Measurements from ENCODE around the gene ZNF625.
"Not testable (repeated sequence)": the region's sequence is repeated elsewhere in the genome, so short reads cannot be mapped to it uniquely, and the experiment has no call there.

ZNF625 gene

DNA sequence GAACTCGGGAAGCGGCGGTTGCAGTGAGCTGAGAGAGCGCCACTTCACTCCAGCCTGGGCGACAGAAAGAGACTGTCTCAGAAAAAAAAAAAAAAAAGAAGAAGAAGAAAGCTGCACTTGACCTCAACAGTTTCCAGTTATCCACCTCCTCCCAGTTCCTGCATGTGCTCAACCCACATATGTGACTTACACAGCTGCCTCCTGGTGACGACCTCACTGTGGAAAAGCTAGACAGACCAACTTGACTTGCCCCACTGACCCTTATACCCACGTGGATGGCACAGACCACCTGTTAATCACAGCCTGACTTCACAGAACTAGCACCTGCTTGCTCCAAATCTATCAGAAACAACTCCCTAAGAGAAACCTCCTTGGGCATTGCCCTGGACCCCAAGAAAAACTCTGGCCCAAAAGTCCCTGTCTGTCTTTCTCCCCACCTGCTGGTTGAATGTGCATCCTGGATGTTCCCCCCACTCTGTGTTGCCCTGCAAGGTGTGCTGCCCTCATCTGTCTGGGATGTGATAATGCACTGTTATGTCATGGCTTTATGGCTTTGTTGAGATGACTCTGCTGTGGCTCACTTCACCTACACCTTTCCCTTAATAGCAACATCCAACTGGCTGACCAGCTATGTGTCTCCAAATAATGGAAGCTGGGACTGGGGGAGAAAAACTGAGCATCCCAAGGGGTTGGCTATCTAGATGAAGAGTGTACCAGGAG lies 19.2 kb downstream of the ZNF625 start:
- peak; percentile 13 to 24 (median 23) for DNase-seq

DNA sequence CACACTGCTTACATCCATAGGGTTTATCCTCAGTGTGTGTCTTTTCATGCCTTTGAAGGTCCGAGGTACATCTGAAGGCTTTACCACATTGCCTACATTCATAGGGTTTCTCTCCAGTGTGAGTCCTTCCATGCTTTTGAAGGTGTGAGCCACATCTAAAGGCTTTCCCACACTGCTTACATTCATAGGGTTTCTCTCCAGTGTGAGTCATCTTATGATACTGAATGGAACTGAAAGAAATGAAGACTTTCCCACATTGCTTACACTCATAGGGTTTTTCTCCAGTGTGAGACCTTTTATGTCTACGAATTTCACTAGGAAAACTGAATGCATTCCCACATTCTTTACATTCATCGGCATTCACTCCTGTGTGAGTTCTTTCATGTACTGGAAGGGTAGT lies 23.5 kb downstream of the ZNF625 start:
- DNase-seq = no peak

DNA sequence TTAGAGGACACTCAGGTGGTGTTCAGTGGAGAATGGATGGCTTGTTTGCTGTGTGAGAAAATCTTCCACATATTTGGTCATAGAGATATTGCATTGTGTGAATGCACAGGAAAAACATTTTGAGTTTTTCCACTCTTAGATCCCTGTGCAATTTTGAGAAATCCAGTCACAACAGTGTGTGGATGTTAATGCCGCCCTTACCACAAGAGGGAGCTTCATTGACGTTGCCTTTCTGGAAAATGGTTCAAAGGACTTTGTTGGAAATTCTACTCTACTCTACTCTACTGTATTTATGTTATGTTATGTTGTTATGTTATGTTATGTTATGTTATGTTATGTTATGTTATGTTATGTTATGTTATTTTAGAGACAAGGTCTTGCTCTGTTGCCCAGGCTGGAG lies 29.8 kb downstream of the ZNF625 start:
- peak; percentile 26 to 36 (median 33) for DNase-seq

DNA sequence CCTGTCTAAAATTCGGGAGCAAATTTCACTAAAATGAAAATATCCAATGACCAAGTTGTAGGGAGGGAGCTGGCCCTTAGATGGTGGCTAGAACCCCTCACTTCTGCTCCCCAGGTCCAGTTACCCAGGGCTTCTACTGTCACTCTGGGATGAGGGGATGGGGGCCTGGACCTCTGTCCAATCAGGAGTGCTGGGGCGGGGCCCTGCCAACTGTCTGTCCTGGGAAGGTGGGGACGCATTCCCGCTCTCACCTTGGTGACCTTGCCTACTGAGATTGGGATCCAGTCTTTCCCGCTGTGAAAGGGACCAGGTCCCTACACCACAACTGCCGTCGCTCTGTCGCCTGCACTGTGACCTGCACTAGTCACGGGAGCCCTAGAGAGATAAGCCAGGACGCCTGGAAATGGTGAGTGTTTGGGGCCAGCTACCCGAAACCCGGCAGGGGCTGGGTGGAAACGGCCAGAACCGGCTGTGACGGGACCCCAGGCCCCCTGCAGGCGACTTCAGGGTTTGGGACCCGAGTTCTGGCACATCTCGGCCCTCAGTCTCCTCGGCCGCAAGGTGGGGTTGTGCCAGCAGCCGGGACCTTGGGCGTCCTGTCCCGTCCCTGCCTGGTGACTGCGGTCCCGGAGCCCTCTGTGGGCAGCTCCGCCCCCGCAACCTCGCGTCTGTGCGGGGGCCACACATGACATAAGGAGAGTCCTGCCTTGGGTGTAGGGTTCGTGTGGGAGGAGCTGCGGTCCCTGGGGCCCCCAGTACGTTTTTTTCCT lies 39.1 kb downstream of the ZNF625 start:
- DNase-seq = no peak

DNA sequence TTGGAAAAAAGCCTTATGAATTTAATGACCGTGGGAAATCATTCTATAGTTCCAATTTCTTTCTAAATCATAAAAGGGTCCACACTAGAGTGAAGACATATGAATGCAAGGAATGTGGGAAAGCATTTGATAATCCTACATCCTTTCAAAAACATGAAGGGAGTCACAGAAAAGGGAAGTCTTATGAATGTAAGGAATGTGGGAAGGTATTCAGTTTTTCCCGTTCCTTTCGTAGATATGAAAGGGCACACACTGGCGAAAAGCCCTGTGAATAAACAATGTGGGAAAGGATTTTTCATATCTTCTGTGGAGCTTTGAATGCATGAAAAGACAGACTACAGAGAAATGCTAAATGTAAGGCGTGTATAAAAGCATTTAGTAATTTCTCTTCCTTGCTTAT lies 43.4 kb downstream of the ZNF625 start:
- DNase-seq = no peak

DNA sequence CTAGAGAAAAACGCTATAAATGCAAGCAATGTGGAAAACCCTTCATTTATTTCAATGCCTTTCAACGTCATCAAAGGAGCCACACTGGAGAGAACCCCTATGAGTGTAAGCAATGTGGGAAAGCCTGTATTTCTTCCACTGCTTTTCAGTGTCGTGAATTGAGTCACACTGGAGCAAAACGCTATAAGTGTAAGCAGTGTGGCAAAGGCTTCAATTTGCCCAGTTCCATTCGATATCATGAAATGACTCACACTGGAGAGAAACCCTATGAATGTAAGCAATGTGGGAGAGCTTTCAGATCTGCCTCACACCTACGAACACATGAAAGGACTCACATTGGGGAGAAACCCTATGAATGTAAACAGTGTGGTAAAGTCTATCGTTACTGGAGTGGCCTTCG lies 43.8 kb downstream of the ZNF625 start:
- no peak for DNase-seq

DNA sequence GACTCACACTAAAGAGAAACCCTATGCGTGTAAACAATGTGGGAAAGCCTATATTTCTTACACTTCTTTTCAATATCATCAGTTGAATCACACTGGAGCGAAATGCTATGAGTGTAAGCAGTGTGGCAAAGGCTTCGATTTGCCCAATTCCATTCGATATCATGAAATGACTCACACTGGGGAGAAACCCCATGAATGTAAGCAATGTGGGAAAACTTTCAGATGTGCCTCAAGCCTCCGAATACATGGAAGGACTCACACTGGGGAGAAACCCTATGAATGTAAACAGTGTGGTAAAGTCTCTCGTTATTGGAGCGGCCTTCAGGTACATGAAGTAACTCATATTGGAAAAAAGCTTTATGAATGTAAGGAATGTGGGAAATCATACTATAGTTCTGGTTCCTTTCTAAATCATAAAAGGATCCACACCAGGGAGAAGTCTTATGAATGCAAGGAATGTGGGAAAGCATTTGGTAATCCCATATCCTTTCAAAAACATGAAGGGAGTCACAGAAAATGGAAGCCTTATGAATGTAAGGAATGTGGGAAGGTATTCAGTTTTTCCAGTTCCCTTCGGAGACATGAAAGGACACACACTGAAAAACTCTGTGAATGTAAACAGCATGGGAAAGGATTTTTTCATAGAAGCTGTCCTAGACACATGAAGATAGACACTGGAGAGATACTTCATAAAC lies 44.4 kb downstream of the ZNF625 start:
- DNase-seq = no peak

DNA sequence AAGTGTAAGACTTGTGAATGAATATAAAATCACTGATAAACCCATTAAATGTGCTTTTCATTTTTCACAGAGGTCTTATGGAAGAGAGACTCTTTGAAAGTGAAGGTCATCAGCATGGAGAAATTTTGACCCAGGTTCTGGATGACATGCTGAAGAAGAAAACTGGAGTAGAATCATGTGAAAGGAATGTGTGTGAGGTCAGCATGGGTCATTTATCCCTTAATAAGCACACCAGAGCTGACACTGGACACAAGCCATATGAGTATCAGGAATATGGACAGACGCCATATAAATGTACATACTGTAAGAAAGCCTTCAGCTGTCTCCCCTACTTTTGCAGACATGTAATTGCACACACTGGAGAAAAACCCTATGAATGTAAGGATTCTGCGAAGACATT lies 45.4 kb downstream of the ZNF625 start:
- no peak for DNase-seq

DNA sequence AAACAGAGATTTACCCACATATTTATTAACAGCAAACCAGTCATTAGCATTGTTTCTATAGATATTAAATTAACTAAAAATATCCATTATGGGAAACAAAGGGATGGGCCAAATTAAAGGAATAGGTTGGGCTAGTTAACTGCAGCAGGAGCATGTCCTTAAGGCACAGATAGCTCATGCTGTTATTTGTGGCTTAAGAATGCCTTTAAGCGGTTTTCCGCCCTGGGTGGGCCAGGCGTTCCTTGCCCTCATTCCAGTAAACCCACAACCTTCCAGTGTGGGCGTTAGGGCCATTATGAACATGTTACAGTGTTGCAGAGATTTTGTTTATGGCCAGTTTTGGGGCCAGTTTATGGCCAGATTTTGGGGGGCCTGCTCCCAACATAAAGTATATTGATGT lies 52.6 kb downstream of the ZNF625 start:
- not testable (repeated sequence) for DNase-seq

DNA sequence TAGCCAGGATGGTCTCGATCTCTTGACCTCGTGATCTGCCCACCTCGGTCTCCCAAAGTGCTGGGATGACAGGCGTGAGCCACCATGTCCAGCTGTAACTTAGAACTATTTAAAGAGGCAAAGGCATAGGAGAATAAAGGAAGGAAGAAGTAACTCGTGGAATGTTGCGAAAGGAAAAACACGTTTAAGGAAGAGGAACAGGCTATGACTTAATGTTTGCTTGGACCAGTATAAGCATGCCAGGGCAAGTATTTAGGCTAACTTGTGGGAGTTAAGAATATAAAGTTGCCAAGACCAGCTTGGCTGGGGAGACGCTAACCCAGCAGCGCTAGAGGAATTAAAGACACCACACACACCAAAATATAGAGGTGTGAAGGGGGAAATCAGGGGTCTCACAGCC lies 58.5 kb downstream of the ZNF625 start:
- peak in 2 of 3 donors; percentile 3 to 19 for DNase-seq

DNA sequence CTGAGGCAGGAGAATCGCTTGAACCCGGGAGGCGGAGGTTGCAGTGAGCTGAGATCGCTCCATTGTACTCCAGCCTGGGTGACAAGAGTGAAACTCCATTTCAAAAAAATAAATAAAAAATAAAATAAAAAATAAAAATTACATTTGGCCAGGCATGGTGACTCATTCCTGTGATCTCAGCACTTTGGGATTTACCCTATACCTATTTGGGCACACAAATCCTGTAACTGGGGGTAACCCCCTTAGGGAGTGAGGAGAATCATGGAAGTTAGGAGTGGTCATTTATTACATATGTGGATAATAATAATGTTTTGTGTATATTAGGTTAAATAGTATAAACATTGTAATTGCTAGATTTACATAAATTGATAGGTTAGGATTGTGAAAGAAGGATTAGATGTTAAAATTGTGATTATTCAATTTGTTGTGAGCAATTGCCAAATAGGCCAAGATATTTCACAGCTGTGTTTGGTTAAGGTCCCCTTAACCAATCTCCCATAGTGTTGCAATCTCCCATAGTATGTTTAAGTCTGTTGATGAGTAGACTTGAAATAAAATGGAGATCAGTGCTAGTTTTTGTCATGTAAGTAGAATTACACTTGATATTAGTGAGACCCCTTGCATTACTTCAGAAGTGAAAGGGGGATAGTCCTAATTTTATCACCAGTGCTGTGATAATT lies 61.3 kb downstream of the ZNF625 start:
- DNase-seq = peak; percentile 6 to 20 (median 9)
